ENCODE data around the gene INKA1.
"Not testable (repeated sequence)": the region's sequence is repeated elsewhere in the genome, so short reads cannot be mapped to it uniquely, and the experiment has no call there.

GRCh38 chr3:49782277-49782676 is 20.8 kb upstream of the INKA1 start:
- TF ChIP-seq, protein P1, sequence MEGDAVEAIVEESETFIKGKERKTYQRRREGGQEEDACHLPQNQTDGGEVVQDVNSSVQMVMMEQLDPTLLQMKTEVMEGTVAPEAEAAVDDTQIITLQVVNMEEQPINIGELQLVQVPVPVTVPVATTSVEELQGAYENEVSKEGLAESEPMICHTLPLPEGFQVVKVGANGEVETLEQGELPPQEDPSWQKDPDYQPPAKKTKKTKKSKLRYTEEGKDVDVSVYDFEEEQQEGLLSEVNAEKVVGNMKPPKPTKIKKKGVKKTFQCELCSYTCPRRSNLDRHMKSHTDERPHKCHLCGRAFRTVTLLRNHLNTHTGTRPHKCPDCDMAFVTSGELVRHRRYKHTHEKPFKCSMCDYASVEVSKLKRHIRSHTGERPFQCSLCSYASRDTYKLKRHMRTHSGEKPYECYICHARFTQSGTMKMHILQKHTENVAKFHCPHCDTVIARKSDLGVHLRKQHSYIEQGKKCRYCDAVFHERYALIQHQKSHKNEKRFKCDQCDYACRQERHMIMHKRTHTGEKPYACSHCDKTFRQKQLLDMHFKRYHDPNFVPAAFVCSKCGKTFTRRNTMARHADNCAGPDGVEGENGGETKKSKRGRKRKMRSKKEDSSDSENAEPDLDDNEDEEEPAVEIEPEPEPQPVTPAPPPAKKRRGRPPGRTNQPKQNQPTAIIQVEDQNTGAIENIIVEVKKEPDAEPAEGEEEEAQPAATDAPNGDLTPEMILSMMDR (IDR thresholded peaks at IDR 0.05; ENCODE audit: low read depth, low read length, missing input control): not testable (repeated sequence)
- TF ChIP-seq, protein P2, sequence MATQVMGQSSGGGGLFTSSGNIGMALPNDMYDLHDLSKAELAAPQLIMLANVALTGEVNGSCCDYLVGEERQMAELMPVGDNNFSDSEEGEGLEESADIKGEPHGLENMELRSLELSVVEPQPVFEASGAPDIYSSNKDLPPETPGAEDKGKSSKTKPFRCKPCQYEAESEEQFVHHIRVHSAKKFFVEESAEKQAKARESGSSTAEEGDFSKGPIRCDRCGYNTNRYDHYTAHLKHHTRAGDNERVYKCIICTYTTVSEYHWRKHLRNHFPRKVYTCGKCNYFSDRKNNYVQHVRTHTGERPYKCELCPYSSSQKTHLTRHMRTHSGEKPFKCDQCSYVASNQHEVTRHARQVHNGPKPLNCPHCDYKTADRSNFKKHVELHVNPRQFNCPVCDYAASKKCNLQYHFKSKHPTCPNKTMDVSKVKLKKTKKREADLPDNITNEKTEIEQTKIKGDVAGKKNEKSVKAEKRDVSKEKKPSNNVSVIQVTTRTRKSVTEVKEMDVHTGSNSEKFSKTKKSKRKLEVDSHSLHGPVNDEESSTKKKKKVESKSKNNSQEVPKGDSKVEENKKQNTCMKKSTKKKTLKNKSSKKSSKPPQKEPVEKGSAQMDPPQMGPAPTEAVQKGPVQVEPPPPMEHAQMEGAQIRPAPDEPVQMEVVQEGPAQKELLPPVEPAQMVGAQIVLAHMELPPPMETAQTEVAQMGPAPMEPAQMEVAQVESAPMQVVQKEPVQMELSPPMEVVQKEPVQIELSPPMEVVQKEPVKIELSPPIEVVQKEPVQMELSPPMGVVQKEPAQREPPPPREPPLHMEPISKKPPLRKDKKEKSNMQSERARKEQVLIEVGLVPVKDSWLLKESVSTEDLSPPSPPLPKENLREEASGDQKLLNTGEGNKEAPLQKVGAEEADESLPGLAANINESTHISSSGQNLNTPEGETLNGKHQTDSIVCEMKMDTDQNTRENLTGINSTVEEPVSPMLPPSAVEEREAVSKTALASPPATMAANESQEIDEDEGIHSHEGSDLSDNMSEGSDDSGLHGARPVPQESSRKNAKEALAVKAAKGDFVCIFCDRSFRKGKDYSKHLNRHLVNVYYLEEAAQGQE (IDR thresholded peaks at IDR 0.05): not testable (repeated sequence)

All from liver (tissue), 2 donors.